ENCODE results near the gene LEF1. TPM values are rescaled to one million over a fixed set of nuclear protein-coding genes. Genes with fewer than 3 reads are reported as not detected.

Gene LEF1
- total RNA-seq, 1 donor from 2014 or later = 0.41 TPM

DNA sequence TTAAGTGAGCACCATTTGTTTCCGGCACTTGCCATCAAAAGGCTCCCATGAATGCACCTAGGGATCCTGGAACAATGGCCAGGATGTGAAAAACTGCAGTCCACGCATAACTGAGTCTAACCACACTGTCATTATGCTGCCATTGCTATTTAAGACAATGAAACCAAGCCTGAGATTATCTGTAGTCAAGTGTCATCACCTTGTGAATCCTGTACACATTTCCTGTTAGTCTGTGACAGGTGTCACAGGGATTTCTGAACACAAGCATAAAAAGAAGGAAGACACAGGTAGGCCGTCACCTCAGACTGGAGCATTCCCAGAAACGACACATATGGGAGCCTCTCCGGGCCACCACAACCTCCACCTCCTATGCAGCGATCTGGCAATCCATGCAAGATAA, 112.3 kb downstream of the LEF1 start:
- no peak for DNase-seq
- Histone ChIP-seq H3K4me3 (no peak overlapping the region), H3K4me1 (no peaks in the 10 kb centered on the region), H3K27ac (replicated peaks) (no peak overlapping the region), H3K9me3 (replicated peaks) (no peaks in the 10 kb centered on the region), H3K36me3 (no peaks in the 10 kb centered on the region), H3K27me3 (ENCODE audit: low read depth) (peaks cover 4% of the 10 kb centered on the region)
- intact Hi-C loops (cut with micrococcal nuclease) = no loop called here
- TF ChIP-seq, protein P1, sequence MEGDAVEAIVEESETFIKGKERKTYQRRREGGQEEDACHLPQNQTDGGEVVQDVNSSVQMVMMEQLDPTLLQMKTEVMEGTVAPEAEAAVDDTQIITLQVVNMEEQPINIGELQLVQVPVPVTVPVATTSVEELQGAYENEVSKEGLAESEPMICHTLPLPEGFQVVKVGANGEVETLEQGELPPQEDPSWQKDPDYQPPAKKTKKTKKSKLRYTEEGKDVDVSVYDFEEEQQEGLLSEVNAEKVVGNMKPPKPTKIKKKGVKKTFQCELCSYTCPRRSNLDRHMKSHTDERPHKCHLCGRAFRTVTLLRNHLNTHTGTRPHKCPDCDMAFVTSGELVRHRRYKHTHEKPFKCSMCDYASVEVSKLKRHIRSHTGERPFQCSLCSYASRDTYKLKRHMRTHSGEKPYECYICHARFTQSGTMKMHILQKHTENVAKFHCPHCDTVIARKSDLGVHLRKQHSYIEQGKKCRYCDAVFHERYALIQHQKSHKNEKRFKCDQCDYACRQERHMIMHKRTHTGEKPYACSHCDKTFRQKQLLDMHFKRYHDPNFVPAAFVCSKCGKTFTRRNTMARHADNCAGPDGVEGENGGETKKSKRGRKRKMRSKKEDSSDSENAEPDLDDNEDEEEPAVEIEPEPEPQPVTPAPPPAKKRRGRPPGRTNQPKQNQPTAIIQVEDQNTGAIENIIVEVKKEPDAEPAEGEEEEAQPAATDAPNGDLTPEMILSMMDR (IDR thresholded peaks at IDR 0.05; ENCODE audit: borderline replicate concordance) = no peak

DNA sequence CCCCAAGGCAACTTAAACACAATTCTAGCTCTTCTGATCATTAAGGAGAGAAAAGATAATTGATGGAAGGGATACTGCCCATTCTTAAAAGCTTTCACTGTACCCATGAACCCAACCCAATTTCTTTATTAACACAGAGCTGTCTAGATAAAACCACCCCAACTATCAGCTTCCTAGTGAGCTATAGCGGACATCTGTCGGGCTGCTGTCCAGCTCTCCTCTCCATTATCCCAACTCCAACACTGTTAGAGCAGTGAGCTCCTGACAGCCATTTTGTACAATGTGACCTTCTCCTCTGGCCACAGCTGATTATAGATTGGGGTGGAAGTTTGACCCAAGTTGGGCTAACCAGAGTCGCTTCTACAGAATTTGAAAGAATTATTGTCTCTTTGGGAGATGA, 112.9 kb downstream of the LEF1 start:
- Histone ChIP-seq H3K27ac (replicated peaks) (no peak overlapping the region), H3K9me3 (replicated peaks) (no peaks in the 10 kb centered on the region), H3K4me3 (no peak overlapping the region), H3K4me1 (no peaks in the 10 kb centered on the region), H3K36me3 (no peaks in the 10 kb centered on the region), H3K27me3 (ENCODE audit: low read depth) (no peaks in the 10 kb centered on the region)
- intact Hi-C loops (cut with micrococcal nuclease) = no loop called here
- TF ChIP-seq, protein P1 (IDR thresholded peaks at IDR 0.05; ENCODE audit: borderline replicate concordance) = no peak
- no peak for DNase-seq

DNA sequence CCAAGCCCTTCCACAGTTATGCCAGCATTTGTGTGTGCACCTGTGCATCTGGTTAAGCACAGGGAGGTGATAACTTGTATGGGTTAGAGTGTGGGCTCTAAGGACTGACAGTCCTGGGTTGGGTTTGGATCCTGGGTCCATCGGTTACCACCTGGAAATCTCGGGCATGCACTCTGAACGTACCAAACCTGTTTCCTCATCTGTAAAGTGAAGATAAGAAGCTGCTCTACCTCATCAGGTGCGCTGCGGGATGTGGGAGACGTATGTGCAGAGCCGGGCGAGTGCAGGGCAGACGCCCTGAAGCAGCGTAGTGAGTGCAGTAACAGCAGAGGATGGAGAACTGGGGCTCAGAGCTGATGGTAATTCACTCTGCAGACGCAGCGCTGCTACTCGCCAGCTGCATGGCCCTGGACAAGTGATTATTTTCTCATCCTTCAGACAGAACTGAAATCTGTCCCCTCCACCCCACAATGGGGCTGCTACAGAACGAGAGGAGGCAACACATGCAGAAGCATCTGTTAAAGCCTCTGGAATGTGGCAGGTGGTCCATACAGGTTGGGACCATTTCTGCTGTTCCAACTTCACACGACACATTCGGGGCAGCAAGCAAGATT, 114.6 kb downstream of the LEF1 start:
- no peaks in the 10 kb centered on the region for H3K27me3 ChIP-seq (ENCODE audit: low read depth)
- no peak for DNase-seq
- H3K36me3 ChIP-seq = no peaks in the 10 kb centered on the region
- no peak overlapping the region for H3K4me3 ChIP-seq
- H3K27ac ChIP-seq (replicated peaks) = no peak overlapping the region
- intact Hi-C loops (cut with micrococcal nuclease) = no loop called here
- H3K9me3 ChIP-seq (replicated peaks) = no peaks in the 10 kb centered on the region
- no peaks in the 10 kb centered on the region for H3K4me1 ChIP-seq
- TF ChIP-seq, protein P1 (IDR thresholded peaks at IDR 0.05; ENCODE audit: borderline replicate concordance) = no peak

DNA sequence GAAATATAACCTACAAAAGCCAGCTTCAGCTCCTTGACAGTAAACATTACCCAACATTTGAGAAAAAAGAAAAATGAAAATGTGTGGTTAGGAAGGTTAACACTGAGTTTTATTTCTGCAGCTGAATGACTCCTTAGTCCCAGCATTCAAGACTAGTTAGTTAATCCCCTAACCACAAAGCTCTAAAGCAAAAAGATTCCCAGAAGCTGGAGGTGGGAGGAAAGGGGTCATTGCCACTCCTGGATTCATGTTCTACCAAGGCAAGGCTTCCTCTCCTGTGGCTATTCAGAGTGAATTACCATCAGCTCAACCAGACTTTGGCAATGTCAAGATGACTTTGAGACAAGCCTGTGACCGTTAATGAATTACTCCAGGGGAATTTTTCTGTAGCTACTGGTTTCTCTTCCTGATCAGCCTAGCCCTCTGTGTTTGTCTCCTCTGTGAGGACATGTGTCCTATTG, 115.5 kb downstream of the LEF1 start:
- intact Hi-C loops (cut with micrococcal nuclease) = no loop called here

DNA sequence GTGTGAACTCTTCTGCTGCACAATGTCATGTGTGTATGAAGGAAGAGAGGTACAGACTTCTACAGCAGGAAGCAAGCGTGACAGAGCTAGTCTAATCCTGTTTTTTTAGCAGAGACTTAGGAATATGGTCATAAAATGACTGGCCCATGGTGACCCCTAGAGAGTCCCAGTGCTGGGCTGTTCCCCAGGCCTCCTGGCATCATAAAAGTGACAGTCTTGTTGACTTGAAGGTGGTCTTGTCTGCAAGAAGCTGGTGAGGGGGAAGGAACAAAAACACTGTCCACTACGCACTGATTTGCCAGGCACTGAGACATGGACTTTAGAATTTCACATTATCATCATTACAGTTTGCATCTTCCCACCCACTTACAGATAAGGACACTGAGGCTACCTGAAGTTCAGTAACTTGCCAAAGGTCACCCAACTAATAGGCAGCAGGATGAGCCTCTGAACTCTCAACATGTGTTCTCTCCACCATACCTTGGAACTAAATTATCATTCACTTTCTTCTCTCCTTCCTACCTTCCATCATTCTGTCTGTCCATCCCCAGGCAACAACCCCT, 116.1 kb downstream of the LEF1 start:
- TF ChIP-seq, protein P1 (IDR thresholded peaks at IDR 0.05; ENCODE audit: borderline replicate concordance) = no peak
- H3K4me3 ChIP-seq = no peak overlapping the region
- intact Hi-C loops (cut with micrococcal nuclease) = no loop called here
- no peaks in the 10 kb centered on the region for H3K9me3 ChIP-seq (replicated peaks)
- no peaks in the 10 kb centered on the region for H3K36me3 ChIP-seq
- H3K4me1 ChIP-seq = no peaks in the 10 kb centered on the region
- no peaks in the 10 kb centered on the region for H3K27me3 ChIP-seq (ENCODE audit: low read depth)
- no peak overlapping the region for H3K27ac ChIP-seq (replicated peaks)
- no peak for DNase-seq

More for the DNA sequence above, 115.5 kb downstream of the LEF1 start:
- Histone ChIP-seq H3K36me3 (no peaks in the 10 kb centered on the region), H3K9me3 (replicated peaks) (no peaks in the 10 kb centered on the region), H3K27ac (replicated peaks) (no peak overlapping the region), H3K4me1 (no peaks in the 10 kb centered on the region), H3K27me3 (ENCODE audit: low read depth) (no peaks in the 10 kb centered on the region), H3K4me3 (no peak overlapping the region)
- DNase-seq = no peak
- TF ChIP-seq, protein P1 (IDR thresholded peaks at IDR 0.05; ENCODE audit: borderline replicate concordance) = no peak
